ENCODE results near the gene GSTO2.

GRCh38 chr10:104233817-104234216 lies 35.2 kb upstream of the GSTO2 start:
- TF ChIP-seq, protein P1, sequence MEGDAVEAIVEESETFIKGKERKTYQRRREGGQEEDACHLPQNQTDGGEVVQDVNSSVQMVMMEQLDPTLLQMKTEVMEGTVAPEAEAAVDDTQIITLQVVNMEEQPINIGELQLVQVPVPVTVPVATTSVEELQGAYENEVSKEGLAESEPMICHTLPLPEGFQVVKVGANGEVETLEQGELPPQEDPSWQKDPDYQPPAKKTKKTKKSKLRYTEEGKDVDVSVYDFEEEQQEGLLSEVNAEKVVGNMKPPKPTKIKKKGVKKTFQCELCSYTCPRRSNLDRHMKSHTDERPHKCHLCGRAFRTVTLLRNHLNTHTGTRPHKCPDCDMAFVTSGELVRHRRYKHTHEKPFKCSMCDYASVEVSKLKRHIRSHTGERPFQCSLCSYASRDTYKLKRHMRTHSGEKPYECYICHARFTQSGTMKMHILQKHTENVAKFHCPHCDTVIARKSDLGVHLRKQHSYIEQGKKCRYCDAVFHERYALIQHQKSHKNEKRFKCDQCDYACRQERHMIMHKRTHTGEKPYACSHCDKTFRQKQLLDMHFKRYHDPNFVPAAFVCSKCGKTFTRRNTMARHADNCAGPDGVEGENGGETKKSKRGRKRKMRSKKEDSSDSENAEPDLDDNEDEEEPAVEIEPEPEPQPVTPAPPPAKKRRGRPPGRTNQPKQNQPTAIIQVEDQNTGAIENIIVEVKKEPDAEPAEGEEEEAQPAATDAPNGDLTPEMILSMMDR (IDR thresholded peaks at IDR 0.05; ENCODE audit: low read length) = no peak
- TF ChIP-seq EZH2 (IDR thresholded peaks at IDR 0.05; ENCODE audit: borderline replicate concordance, low read length) = no peak
